ENCODE data around the gene CACYBP.
A peak's percentile ranks its signal among the peaks of the same experiment; 100 is the strongest.

CACYBP gene

GRCh38 chr1:174988539-174988938 lies 11.2 kb upstream of the CACYBP start:
- Histone ChIP-seq H3K79me2 (ENCODE audit: insufficient read depth, low read length) (no peaks in the 10 kb centered on the region), H3K36me3 (ENCODE audit: low read length) (peaks cover 22% of the 10 kb centered on the region; the same call in 1 of the 2 replicates), H2AFZ (ENCODE audit: low read depth, low read length, severe bottlenecking) (no peak overlapping the region), H3K9ac (ENCODE audit: low read length) (no peak overlapping the region), H3K4me2 (ENCODE audit: low read depth, low read length, poor library complexity, severe bottlenecking) (no peak overlapping the region), H3F3A (ENCODE audit: insufficient read depth) (peaks cover 11% of the 10 kb centered on the region), H3K9me3 (ENCODE audit: insufficient read depth, low read length) (no peaks in the 10 kb centered on the region), H3K4me3 (ENCODE audit: insufficient read depth, low read length, poor library complexity, severe bottlenecking) (no peak overlapping the region), H3K27me3 (ENCODE audit: low read length) (no peaks in the 10 kb centered on the region), H4K20me1 (ENCODE audit: low read depth, low read length) (no peaks in the 10 kb centered on the region), H3K27ac (ENCODE audit: low read depth, low read length) (no peak overlapping the region), H3K9me2 (replicated peaks; ENCODE audit: insufficient read depth, low read length) (no peaks in the 10 kb centered on the region)
- TF ChIP-seq, protein P1, sequence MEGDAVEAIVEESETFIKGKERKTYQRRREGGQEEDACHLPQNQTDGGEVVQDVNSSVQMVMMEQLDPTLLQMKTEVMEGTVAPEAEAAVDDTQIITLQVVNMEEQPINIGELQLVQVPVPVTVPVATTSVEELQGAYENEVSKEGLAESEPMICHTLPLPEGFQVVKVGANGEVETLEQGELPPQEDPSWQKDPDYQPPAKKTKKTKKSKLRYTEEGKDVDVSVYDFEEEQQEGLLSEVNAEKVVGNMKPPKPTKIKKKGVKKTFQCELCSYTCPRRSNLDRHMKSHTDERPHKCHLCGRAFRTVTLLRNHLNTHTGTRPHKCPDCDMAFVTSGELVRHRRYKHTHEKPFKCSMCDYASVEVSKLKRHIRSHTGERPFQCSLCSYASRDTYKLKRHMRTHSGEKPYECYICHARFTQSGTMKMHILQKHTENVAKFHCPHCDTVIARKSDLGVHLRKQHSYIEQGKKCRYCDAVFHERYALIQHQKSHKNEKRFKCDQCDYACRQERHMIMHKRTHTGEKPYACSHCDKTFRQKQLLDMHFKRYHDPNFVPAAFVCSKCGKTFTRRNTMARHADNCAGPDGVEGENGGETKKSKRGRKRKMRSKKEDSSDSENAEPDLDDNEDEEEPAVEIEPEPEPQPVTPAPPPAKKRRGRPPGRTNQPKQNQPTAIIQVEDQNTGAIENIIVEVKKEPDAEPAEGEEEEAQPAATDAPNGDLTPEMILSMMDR (IDR thresholded peaks at IDR 0.05; ENCODE audit: insufficient read depth, low read length, poor library complexity, severe bottlenecking) = no peak

DNA sequence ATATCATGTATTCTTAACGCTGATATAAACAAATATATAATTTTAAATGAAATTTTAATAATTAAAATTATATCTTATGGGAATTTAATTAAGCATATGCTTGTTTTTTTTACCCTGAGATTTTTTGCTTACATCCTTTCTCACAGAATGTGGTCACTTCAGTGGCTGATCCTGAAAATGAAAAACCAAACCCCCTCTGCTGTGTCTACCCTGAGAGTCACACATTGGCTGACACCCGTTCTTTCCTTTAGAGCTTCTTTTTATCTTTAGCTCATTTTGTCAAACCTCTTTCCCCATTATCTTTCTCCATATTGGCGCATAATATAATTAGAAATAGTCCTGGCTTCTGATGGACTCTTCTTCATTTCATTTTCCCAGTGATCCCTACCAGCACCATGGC lies 10.8 kb upstream of the CACYBP start:
- peaks cover 15% of the 10 kb centered on the region for H3F3A ChIP-seq (ENCODE audit: insufficient read depth)
- peaks cover 20% of the 10 kb centered on the region; the same call in 1 of the 2 replicates for H3K36me3 ChIP-seq (ENCODE audit: low read length)
- no peaks in the 10 kb centered on the region for H3K9me3 ChIP-seq (ENCODE audit: insufficient read depth, low read length)
- H3K9me2 ChIP-seq (replicated peaks; ENCODE audit: insufficient read depth, low read length) = no peaks in the 10 kb centered on the region
- no peak overlapping the region for H3K4me2 ChIP-seq (ENCODE audit: low read depth, low read length, poor library complexity, severe bottlenecking)
- no peak overlapping the region for H2AFZ ChIP-seq (ENCODE audit: low read depth, low read length, severe bottlenecking)
- no peaks in the 10 kb centered on the region for H4K20me1 ChIP-seq (ENCODE audit: low read depth, low read length)
- H3K27ac ChIP-seq (ENCODE audit: low read depth, low read length) = no peak overlapping the region
- H3K9ac ChIP-seq (ENCODE audit: low read length) = no peak overlapping the region
- TF ChIP-seq EZH2phosphoT487 (conservative IDR thresholded peaks at IDR 0.05; ENCODE audit: low read length) = no peak
- TF ChIP-seq, protein P1 (IDR thresholded peaks at IDR 0.05; ENCODE audit: insufficient read depth, low read length, poor library complexity, severe bottlenecking) = no peak
- H3K27me3 ChIP-seq (ENCODE audit: low read length) = no peaks in the 10 kb centered on the region
- no peak overlapping the region for H3K4me3 ChIP-seq (ENCODE audit: insufficient read depth, low read length, poor library complexity, severe bottlenecking)
- no peaks in the 10 kb centered on the region for H3K79me2 ChIP-seq (ENCODE audit: insufficient read depth, low read length)

GRCh38 chr1:174989536-174990220 lies 10.1 kb upstream of the CACYBP start:
- Histone ChIP-seq H3K36me3 (ENCODE audit: low read length) (peaks cover 20% of the 10 kb centered on the region; the same call in 1 of the 2 replicates), H2AFZ (ENCODE audit: low read depth, low read length, severe bottlenecking) (no peak overlapping the region), H3K4me3 (ENCODE audit: insufficient read depth, low read length, poor library complexity, severe bottlenecking) (no peak overlapping the region), H4K20me1 (ENCODE audit: low read depth, low read length) (no peaks in the 10 kb centered on the region), H3K9ac (ENCODE audit: low read length) (no peak overlapping the region), H3K4me2 (ENCODE audit: low read depth, low read length, poor library complexity, severe bottlenecking) (peak overlapping the region; percentile 44), H3K9me2 (replicated peaks; ENCODE audit: insufficient read depth, low read length) (no peaks in the 10 kb centered on the region), H3K27me3 (ENCODE audit: low read length) (no peaks in the 10 kb centered on the region), H3K79me2 (ENCODE audit: insufficient read depth, low read length) (no peaks in the 10 kb centered on the region), H3K27ac (ENCODE audit: low read depth, low read length) (no peak overlapping the region), H3K9me3 (ENCODE audit: insufficient read depth, low read length) (no peaks in the 10 kb centered on the region), H3F3A (ENCODE audit: insufficient read depth) (peaks cover 16% of the 10 kb centered on the region)
- TF ChIP-seq EZH2phosphoT487 (conservative IDR thresholded peaks at IDR 0.05; ENCODE audit: low read length) = no peak
- TF ChIP-seq, protein P1 (IDR thresholded peaks at IDR 0.05; ENCODE audit: insufficient read depth, low read length, poor library complexity, severe bottlenecking) = no peak
